ENCODE results near the gene SLC25A21.

Gene SLC25A21

DNA sequence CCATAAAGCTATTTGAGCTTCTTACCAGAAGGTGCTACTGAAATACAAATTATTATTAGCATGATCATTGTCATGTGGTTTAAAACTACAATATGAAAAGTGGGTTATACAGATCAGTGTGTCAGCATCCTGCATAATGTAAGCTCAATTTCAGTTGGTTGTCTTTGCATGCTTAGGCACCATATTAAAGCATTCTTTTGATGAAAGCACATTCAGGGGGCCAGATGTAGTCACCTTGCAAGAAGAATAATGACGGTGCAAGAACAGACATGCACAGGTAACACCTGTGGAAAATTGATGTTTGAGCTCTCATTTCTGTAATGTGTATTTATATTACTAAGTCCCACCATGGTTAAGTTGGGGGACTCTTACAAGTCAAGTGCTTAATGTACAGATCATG is 386.9 kb downstream of the SLC25A21 start:
- TF ChIP-seq, protein P1, sequence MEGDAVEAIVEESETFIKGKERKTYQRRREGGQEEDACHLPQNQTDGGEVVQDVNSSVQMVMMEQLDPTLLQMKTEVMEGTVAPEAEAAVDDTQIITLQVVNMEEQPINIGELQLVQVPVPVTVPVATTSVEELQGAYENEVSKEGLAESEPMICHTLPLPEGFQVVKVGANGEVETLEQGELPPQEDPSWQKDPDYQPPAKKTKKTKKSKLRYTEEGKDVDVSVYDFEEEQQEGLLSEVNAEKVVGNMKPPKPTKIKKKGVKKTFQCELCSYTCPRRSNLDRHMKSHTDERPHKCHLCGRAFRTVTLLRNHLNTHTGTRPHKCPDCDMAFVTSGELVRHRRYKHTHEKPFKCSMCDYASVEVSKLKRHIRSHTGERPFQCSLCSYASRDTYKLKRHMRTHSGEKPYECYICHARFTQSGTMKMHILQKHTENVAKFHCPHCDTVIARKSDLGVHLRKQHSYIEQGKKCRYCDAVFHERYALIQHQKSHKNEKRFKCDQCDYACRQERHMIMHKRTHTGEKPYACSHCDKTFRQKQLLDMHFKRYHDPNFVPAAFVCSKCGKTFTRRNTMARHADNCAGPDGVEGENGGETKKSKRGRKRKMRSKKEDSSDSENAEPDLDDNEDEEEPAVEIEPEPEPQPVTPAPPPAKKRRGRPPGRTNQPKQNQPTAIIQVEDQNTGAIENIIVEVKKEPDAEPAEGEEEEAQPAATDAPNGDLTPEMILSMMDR (IDR thresholded peaks at IDR 0.05; ENCODE audit: extremely low read depth, missing control alignments): no peak
- no peak for DNase-seq (ENCODE audit: low spot score)

DNA sequence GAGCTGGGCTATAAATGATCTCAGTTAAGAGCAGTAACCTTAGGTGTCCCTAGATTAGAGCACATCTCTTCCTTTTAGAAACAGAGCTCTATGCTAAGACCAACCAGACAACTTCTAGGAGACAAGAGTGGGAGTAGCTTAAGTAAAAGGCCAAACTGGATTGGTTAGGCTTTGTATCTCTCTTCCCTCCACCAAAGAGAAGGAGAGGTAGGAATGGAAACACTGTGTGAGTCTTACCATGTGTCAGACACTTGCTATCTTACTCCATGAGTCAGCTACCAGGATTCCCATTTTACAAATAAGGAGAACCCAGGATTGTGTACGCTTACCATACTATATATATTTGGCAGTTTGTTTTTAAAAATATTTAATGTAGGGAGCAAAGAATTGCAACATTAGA is 387.9 kb downstream of the SLC25A21 start:
- DNase-seq (ENCODE audit: low spot score): no peak
- TF ChIP-seq, protein P1 (IDR thresholded peaks at IDR 0.05; ENCODE audit: extremely low read depth, missing control alignments): no peak

DNA sequence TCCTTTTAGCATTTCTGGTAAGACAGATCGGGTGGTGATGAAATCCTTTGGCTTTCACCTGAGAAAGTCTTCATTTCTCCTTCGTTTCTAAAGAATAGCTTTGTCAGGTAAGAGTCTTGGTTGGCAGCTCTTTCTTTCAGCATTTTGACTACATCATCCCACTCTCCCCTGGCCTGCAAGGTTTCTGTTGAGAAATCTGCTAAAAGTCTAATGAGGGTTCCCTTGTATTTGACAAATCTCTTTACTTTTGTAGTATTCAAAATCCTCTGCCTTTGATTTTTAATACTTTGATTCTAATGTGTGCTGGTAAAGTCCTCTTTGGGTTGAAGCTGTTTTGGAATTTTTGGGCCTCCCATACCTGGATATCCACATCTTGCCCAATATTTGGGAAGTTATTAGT is 390.5 kb downstream of the SLC25A21 start:
- TF ChIP-seq, protein P1 (IDR thresholded peaks at IDR 0.05; ENCODE audit: extremely low read depth, missing control alignments): no peak
- DNase-seq (ENCODE audit: low spot score): no peak

GRCh38 chr14:36773558-36773957 is 398.8 kb downstream of the SLC25A21 start:
- TF ChIP-seq, protein P1 (IDR thresholded peaks at IDR 0.05; ENCODE audit: extremely low read depth, missing control alignments): no peak
- DNase-seq (ENCODE audit: low spot score): no peak

- TF ChIP-seq, protein P1 (IDR thresholded peaks at IDR 0.05; ENCODE audit: extremely low read depth, missing control alignments): no peak
- DNase-seq (ENCODE audit: low spot score): no peak
These were observed 399.3 kb downstream of the SLC25A21 start for GRCh38 chr14:36773136-36773540.

DNA sequence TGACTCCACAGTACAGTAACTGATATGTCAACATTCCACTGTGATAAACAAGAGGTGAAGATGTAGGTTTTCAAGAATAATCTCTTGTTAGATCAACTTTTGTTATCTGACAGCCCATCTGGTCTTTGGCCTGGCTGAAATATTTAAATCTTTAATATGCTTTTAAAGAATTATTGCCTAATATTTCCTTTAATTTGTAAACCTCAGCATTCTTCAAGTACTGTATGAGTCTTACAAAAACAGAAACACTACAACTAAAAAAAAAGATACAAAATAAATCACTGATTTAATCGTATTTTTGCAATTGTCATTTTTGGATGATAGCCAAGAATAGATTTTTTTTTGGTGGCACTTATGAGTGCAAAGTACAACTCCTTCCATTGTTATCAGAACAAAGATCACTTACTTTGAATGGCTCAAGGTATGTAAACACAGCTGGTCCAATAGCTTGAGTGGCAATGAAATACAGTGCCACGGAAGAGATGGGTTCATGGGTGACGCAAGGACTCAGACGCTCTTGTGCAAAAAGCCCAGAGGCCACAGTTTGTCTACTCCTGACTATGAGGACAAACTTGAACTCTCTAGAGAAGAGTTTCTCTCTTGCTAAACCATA is 401.3 kb downstream of the SLC25A21 start:
- DNase-seq (ENCODE audit: low spot score): no peak
- TF ChIP-seq, protein P1 (IDR thresholded peaks at IDR 0.05; ENCODE audit: extremely low read depth, missing control alignments): no peak

DNA sequence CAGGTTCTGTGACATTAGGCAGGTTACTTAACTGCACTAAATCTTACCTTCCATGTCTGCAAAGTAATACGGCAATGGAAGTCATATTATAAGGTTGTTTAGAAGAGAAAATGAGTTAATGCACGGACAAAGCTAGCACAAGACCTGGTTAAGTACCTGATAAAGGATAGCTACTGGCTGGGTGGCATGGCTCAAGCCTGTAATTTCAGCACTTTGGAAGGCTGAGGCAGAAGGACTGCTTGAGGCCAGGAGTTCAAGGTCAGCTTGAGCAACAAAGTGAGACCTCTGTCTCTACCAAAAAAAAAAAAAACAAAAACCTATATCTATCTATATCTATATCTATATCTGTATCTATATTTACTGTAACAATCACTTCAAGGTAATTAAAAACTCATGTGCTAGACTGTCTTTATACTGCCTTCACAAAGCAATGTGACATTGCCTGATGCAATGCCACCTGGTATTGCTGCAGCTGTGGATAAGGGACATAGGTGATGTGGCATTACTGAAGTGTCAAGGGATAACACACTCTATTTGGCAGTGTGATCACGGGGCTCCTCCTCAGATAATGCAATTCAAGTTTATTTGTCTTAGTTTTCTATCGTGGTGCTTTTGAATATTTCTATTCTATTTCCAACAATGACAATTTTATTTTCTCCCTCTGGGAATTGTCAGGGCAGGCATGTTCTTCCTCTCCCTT is 403.6 kb downstream of the SLC25A21 start:
- TF ChIP-seq, protein P1 (IDR thresholded peaks at IDR 0.05; ENCODE audit: extremely low read depth, missing control alignments): no peak
- no peak for DNase-seq (ENCODE audit: low spot score)

All from GM20000 (cell line).